Retinal pigment epithelial cell (primary cell): ENCODE measurements around the gene PRMT9.

Experiments used
- DNase-seq: peaks from one replicate; pipeline ENCODE4 v3.0.0-alpha.2; 2010; ENCODE audit warnings: low read depth
- H3K4me3 ChIP-seq: 2 replicates; pipeline ENCODE4 v1.5.1; 2011; ENCODE audit warnings: mild to moderate bottlenecking, low read length, control low read depth, moderate library complexity
- CTCF ChIP-seq: conservative IDR thresholded peaks from 2 replicates; pipeline ENCODE4 v1.5.1; 2011; ENCODE audit warnings: low read depth, low read length, control low read depth, inconsistent platforms

The PRMT9 gene

GRCh38 chr4:147594107-147594506 lies 89.9 kb downstream of the PRMT9 start:
- H3K4me3 ChIP-seq: no peak overlapping the region
- TF ChIP-seq CTCF: no peak
- no peak for DNase-seq

GRCh38 chr4:147591106-147591505 lies 92.9 kb downstream of the PRMT9 start:
- no peak overlapping the region for H3K4me3 ChIP-seq
- no peak for DNase-seq

GRCh38 chr4:147590249-147590920 lies 93.6 kb downstream of the PRMT9 start:
- no peak overlapping the region for H3K4me3 ChIP-seq
- DNase-seq: peak; percentile 24
- TF ChIP-seq CTCF: peak; percentile 73

More at GRCh38 chr4:147591106-147591505, 92.9 kb downstream of the PRMT9 start:
- TF ChIP-seq CTCF: no peak

- TF ChIP-seq CTCF: no peak
- no peak for DNase-seq
- no peak overlapping the region for H3K4me3 ChIP-seq
These were observed 94.4 kb downstream of the PRMT9 start for GRCh38 chr4:147589586-147589985.
